ENCODE data around the gene PACS1.

GRCh38 chr11:66112601-66113499 is 42.8 kb downstream of the PACS1 start:
- no peak for TF ChIP-seq EZH2 (IDR thresholded peaks at IDR 0.05; ENCODE audit: low read depth)
- no peak for TF ChIP-seq CTCF (conservative IDR thresholded peaks at IDR 0.05)
